HG02938 (cell line): ENCODE results near the gene DDX6.
"Not testable (repeated sequence)": the region's sequence is repeated elsewhere in the genome, so short reads cannot be mapped to it uniquely, and the experiment has no call there.

Experiments
- ATAC-seq: cut with Tn5 transposase; IDR thresholded peaks from one replicate; pipeline ENCODE4 v1.9.1; 2021; ENCODE audit warnings: mild to moderate bottlenecking, moderate library complexity; ENCODE audit not compliant: unreplicated experiment

DDX6 gene, protein sequence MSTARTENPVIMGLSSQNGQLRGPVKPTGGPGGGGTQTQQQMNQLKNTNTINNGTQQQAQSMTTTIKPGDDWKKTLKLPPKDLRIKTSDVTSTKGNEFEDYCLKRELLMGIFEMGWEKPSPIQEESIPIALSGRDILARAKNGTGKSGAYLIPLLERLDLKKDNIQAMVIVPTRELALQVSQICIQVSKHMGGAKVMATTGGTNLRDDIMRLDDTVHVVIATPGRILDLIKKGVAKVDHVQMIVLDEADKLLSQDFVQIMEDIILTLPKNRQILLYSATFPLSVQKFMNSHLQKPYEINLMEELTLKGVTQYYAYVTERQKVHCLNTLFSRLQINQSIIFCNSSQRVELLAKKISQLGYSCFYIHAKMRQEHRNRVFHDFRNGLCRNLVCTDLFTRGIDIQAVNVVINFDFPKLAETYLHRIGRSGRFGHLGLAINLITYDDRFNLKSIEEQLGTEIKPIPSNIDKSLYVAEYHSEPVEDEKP

DNA sequence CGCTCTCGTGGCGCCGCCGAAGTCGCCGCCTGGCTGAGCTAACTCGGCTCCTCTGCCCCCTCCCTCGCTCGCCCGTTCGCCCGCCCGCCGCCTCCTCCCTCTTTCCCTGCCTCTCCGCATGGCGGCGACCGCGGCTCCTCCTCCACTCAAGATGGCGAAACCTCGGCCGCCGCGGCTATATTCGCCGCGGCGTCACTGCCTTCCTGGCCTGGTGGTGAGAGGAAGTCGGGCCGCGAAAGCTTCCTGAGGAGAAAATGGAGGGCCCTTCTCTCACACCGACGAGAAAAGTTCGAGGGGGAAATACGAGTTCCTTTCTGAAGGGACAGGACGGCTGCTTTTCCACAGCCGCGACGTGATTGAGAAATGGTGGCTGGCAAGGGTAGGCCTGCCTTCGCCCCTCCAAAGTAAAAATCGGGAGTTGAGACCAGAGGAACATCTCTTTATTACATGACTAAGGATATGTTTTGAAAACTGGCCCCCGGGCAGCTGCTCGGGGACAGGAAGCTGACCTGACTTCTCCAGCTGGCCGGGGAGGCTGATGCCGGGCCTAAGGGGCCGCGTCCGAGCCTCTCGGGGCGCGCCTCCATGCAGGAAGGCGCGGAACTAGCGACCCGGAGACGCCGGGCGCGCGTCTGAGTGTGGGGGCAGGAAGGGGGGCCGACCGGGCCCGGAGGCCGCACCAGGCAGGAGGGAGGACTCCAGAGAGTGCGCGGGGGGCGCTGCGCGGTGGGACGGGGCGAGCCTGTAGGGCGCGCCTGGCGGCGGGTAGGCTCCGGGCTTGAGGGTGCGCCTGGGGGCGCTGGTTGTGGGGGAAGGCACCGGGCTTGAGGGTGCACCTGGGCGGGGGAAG lies at the start of gene DDX6:
Gene DDX6 (minus strand): TSS at position 54 of the 850 bp plus-strand sequence. CDS start 4,913 bp downstream, outside the sequence.
- ATAC-seq: no peak

DNA sequence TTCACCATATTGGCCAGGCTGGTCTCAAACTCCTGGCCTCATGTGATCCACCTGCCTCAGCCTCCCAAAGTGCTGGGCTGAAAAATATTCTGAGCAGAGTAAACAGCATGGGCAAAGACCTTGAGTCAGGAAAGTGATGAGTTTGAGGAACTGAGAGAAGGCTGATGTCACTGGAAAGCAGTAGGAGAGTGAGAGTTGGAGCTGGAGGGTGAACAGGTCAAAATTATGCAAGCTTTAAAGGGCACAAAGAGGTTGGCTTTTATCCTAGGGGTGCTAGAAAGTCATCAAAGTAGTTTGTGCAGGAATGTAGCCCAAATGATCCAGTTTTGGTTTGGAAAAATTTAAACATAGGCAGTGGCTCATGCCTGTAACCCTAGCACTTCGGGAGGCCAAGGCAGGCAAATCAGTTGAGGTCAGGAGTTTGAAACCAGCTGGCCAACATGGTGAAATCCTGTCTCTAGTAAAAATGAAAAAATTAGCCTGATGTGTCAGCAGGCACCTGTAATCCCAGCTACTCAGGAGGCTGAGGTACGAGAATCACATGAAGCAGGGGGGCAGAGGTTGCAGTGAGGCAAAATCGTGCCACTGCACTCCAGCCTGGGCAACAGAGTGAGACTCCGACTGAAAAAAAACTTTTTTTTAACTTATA lies 48.1 kb upstream of the DDX6 start:
- peak; percentile 59 for ATAC-seq

DNA sequence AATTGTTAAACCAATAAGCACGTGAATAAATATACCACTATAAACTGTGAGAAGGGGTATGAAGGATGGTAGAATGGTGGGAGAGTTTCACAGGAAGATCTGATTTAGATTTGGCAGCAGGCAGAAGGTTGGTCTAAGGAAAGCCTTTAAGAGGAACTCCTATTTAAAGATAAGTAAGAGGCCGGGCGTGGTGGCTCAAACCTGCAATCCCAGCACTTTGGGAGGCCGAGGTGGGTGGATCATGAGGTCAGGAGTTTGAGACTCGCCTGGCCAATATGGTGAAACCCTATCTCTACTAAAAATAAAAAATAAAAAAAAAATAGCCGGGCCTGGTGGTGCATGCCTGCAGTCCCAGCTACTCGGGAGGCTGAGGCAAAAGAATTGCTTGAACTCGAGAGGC lies 46.9 kb upstream of the DDX6 start:
- ATAC-seq: no peak

DNA sequence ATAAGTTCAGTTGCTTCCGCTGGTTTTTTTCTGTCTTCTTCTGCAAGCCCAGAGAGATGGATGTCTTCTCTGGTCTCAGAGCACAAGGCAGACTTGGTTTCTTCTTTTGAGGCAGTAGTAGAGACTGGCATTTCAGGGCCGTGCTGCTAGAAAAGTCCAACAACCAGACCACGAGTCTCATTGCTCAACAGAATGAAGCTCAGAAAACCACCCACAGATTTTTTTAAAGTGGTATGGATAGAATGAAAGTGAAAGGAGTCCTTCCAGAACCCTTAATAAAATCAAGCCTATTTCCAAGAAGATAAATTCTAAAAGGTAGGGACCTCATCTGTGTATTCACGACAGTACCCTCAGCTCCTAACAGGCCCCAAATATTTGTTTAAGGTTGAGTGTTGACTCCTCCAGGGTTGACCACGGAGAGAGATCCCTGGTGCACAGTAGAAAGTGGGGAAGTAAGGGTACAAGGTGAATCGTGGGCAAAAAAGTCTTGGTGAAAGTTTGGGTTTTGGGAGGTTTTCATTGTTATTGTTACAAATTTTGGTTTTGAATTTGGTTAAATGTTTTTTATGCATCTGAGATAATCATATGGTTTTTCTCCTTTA lies 43.6 kb upstream of the DDX6 start:
- no peak for ATAC-seq

DNA sequence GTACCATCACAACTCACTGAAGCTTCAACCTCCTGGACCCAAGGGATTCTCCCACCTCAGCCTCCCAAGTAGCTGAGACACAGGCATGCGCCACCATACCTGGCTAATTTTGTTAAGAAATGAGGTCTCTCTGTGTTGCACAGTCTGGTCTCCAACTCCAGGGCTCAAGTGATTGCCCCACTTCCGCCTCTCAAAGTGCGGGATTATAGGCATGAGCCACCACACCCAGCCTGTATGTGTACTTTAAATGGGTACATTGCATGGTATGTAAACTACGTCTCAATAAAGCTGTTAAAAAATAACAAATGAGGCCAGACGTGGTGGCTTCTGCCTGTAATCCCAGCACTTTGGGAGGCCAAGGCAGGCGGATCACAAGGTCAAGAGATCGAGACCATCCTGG lies 36.2 kb upstream of the DDX6 start:
- no peak for ATAC-seq

DNA sequence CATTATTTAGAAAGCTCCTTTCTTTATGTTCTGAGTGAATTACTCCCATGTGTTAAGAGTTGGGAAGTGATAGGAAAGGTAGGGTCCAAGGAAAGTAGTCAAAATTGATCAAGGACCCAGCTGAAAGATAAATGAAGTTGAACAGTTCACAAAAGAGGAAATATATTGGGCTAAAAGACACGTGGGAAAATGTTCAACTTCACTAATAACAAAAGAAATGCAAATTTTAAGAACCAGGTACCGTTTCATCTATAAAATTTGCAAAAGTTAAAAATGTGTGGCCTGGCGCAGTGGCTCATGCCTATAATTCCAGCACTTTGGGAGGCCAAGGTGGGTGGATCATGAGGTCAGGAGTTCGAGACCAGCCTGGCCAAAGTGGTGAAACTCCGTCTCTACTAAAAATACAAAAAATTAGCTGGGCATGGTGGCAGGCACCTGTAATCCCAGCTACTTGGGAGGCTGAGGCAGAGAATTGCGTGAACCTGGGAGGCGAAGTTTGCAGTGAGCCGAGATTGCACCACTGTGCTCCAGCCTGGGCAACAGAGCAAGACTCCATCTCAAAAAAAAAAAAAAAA lies 32.1 kb upstream of the DDX6 start:
- not testable (repeated sequence) for ATAC-seq

DNA sequence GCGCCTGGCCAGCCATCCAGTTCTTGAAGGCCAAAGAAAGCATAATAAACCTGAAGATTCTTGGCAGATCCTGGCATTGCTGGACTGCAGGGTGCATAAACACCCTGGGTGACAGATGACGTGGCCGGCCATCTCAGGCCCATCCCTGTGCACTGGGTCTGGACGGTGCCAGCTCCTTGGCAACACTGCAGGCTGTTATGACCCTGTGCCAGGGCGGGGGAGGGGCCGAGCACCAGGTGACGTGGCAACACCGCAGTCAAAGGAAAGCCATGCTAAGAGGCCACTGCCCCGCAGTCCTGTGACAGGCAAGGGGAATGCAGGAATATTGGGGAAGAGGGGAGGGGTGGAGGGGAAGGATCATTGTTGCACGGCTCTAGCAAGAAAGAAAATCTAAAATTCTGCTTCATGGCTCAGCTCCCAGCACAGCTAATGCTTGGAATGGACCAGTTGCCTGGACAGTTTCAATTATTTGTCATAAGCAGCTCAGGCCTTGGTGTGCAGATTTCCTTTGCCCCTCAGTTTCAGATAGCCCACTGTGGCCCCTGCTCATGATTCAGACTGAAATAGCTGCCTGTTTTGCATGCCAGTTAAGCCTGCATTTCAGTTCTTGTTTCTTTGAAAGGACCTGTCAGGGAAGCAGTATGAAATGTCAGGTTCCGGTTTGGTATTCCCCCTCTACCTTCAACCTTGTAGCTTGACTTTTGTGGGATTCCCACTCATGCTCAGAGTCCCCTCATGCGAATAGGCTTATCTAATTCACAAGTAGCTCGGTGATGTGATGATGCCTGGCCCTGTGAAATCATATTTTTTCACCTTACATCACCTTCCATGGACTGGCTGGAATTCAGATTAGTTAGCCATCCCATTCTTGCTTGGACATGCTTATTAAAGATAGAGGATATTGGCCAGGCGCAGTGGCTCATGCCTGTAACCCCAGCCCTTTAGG lies 29.7 kb upstream of the DDX6 start:
- peak; percentile 95 for ATAC-seq

DNA sequence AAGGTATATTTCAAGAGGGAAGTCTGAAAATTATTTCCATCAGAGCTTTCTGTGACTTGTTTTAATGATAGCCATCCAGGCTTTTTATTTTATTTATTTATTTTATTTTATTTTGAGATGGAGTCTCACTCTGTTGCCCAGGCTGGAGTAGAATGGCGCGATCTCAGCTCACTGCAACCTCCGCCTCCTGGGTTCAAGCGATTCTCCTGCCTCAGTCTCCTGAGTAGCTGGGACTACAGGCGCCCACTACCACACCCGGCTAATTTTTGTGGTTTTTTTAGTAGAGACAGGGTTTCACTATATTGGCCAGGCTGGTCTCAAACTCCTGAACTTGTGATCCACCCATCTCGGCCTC lies 29.0 kb upstream of the DDX6 start:
- ATAC-seq: not testable (repeated sequence)

DNA sequence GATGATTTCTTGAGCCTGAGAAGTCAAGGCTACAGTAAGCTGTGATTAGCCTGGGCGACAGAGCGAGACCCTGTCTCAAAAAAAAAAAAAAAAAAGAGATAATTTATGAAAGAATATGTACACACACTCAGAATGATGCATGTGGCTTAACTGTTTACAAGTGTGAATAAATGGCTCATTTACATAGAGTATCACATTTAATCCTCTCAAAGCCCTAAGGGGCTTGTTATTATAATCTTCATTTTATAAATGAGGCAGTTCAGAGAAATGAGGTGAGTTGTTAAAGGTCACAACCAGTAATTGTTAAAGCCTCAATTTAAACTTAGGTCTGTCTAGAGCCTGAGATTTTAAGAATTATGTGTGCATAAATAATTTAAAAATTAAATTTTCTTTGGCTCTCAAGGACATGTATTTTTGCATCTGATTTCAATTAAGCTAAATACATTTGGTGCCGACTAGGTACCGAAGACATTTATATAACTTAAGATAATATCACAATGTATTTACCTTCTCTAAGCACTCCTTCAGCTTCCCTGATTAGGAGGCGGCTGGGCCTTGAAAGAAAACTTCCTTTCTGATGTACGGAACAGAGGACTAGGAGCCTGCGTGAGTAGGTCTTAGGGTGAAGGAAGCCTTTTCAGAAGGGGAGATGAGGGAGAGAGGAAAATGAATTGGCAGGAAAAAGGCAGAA lies 28.5 kb upstream of the DDX6 start:
- no peak for ATAC-seq

DNA sequence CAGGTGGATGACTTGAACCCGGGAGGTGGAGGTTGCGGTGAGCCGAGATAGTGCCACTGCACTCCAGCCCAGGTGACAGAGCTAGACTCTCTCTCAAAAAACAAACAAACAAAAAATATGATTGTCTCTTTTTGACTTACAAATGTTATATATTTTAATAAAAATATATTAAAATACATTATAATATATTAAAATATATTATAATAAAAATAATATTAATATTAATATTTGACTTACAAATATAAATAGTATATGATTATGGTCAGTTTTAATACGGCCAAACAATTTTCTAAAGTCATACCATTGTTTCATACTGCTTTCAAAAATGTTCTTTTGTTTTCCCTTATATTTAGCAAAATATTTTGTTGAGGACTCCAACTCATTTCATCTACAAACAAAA lies 27.2 kb upstream of the DDX6 start:
- no peak for ATAC-seq

DNA sequence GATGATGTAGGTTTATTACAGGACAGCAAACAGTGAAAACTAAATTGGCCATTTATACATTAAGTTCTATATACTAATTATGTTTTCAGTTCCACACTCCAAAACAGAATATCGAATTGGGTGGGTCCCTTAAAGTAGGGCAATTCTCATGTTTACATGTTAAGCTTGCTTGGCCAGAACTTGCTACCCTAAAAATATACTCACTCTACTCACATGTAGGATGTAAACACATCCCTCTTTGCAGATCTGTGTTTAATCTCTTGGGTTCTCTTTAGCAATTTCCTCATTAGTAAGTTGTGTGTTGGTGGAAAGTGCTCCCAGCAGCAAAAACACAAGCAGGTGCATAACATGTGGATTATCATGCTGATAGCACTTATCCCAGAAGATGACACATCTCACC lies 22.6 kb upstream of the DDX6 start:
- no peak for ATAC-seq

DNA sequence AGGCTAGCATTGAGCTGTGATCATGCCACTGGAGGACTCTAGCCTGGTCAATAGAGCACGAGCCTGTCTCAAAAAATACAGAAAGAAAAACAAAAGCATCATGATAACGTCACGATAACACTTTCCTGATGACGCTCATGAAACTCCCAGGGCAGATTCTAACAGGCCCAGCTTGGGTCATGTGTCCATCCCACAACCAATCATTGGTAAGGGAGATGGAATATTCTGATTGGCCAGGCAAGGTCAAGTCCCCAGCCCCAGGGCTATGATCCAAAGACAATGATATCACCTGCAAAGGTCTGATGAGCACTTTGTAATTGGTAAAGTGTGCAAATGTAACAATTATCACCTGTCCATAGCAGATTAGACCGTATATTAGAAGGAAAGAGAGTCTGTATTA lies 21.5 kb upstream of the DDX6 start:
- ATAC-seq: no peak

DNA sequence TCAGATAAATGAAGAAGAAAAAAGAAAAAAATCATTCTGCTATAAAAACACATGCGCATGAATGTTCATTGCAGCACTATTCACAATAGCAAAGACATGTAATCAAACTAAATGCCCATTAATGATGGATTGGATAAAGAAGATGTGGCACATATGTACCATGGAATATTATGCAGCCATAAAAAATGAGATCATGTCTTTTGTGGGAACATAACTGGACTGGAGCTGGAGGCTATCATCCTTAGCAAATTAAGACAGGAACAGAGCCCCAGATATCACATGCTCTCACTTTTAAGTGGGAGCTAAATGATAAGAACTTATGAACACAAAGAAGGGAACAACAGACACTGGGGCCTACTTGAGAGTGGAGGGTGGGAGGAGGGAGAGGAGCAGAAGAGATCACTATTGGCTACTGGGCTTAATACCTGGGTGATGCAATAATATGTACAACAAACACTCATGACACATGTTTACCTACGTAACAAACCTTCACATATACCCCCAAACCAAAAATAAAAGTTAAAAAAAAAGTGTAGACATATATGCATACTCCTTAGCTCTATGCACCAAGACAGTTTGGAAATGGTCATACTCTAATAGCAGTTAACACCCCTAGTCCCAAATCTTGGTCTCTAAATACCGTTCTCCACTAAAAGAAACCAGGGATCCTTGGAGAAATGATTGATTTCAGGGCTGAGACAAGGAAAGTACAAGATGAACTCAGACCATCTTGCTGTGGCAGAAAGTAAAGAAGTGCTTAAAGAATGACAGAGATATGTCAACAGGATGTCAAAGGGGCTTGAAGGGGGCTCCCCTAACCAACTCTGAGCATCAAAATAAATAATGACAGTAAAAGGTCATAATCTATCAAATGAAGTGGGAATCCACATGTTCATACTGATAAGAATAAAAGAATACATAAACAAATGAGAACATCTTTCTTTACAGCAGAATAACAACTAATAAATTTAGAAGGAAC lies 17.1 kb upstream of the DDX6 start:
- ATAC-seq: no peak

DNA sequence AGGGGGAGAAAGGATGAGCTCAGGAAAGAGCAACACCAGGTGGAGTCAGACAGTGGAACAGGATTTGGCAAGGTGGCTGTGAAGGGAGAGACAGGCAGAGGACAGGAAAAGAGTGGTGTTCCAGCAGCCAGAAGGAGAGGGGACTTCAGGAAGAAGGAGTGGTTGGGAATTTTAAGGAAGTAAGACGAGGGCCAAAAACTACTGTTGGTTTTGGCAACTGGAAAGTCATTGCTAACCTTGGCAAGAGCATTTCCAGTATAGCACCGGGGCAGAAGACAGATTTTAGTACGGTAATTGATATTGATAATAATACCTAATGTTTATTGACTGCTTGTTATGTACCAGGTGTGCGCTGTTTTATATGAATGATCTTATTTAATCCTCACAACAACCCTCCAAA lies 15.4 kb upstream of the DDX6 start:
- ATAC-seq: no peak

DNA sequence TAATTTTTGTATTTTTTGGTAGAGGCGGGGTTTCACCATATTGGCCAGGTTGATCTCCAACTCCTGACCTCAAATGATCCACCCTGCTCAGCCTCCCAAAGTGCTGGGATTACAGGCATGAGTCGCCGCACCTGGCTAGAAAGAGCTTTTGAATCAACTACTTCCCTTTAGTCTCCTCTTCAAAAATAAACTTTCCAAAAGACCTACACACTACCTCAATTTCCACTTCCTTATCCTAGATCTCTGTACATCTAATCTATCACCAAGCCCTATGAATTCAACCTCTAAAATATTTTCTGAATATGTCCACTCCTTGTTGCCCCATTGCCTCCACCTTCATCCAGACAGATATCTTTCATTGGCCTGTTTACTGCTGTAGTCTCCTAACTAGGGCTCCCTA lies 13.1 kb upstream of the DDX6 start:
- no peak for ATAC-seq

DNA sequence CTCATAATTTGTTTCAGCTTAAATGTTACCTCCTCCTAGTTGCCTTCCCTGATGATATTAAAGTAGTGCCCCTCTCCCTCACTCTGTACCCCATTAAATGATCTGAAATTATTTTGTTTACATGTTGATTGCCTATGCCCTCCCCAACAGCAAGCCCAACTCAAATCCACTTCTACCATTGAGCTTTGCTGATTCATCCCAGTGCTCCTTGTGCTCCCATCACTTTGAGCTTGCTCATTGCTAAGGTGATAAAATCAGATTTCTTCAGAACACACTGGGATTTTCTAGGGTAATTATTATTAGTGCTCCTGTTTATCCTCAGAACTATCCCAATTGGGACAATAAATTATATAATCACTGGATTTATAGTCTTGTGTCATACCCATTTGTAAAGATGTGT lies 8.4 kb upstream of the DDX6 start:
- no peak for ATAC-seq

DNA sequence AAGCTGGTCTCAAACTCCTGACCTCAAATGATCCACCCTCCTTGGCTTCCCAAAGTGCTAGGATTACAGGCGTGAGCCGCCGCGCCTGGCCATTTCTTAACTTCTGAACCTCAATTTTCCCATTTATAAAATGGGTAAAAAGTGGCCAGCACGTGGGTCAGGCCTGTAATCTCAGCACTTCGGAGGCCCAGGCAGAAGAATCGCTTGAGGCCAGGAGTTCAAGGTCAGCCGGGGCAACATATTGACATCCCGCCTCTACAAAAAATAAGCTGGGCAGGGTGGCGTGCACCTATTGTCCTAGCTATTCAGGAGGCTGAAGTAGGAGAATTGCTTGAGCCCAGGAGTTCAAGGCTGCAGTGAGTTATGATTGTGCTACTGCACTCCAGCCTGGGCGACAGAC lies 6.5 kb upstream of the DDX6 start:
- ATAC-seq: no peak

DNA sequence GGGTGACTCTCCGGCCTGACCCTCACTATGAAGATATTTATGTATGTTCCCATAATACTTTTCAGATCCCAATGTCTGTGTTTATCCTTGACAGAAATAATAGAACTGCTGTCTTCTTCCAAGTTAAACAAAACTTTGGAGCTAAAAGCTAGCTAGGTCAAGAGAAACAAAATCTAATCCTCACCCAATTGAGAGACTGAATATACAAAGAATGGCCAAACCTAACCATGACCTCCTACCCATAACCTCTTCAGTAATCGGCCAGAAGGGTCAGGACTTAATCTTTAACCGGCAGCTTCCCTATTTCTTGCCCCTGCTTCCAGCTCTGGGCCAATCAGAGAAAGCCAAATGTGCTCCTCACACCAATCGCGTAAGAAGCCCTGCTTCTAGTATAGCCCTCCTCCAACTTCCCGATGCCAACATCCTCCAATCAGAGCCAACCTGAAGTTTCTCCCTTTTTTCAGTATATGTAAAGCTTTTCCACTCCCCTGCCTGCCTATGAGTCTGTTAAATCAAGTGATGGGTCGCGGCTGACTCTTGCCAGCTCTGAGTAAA lies 1.7 kb upstream of the DDX6 start:
- peak; percentile 48 for ATAC-seq
